Stomach smooth muscle (tissue), 2 donors: Measurements from ENCODE around the gene GPC5.
"Not testable (repeated sequence)": the region's sequence is repeated elsewhere in the genome, so short reads cannot be mapped to it uniquely, and the experiment has no call there.

Experiments used
- H3K27ac ChIP-seq: one replicate; pipeline ENCODE4 v1.7.0; 2013; ENCODE audit warnings: mild to moderate bottlenecking, low read length, inconsistent platforms
- H3K27me3 ChIP-seq, 2 donors: one replicate each; pipeline ENCODE4 v1.7.0; 2013; ENCODE audit warnings: low read length in 2 of 2; ENCODE audit not compliant: insufficient read depth in 2 of 2, control insufficient read depth in 1 of 2
- H3K36me3 ChIP-seq, 2 donors: one replicate each; pipeline ENCODE4 v1.7.0; 2013; ENCODE audit warnings: low read length in 2 of 2; ENCODE audit not compliant: control insufficient read depth in 2 of 2, insufficient read depth in 2 of 2
- H3K4me1 ChIP-seq: one replicate; pipeline ENCODE4 v1.7.0; 2013; ENCODE audit warnings: low read length; ENCODE audit not compliant: control insufficient read depth, insufficient read depth
- H3K4me3 ChIP-seq, 2 donors: one replicate each; pipeline ENCODE4 v1.7.0; 2013; ENCODE audit warnings: low read length in 2 of 2
- H3K9ac ChIP-seq, 2 donors: one replicate each; pipeline ENCODE4 v1.7.0; 2013; ENCODE audit warnings: low read length in 2 of 2, mild to moderate bottlenecking in 1 of 2
- H3K9me3 ChIP-seq, 2 donors: one replicate each; pipeline ENCODE4 v1.7.0; 2013; ENCODE audit warnings: low read length in 2 of 2; ENCODE audit not compliant: control insufficient read depth in 2 of 2
- donor health status: healthy.
- donor health status: Pancreatic carcinoma.

GPC5 gene

GRCh38 chr13:92539148-92539547 lies 1140.7 kb downstream of the GPC5 start:
- H3K27me3 ChIP-seq, H3K9me3 ChIP-seq, H3K36me3 ChIP-seq, H3K4me1 ChIP-seq, H3K4me3 ChIP-seq, H3K27ac ChIP-seq, H3K9ac ChIP-seq: not testable (repeated sequence)

- H3K4me3 ChIP-seq: no peak overlapping the region
- H3K36me3 ChIP-seq: no peaks in the 10 kb centered on the region
- H3K9me3 ChIP-seq: no peaks in the 10 kb centered on the region
- no peaks in the 10 kb centered on the region for H3K4me1 ChIP-seq
- no peak overlapping the region for H3K27ac ChIP-seq
- no peaks in the 10 kb centered on the region for H3K27me3 ChIP-seq
- no peak overlapping the region for H3K9ac ChIP-seq
These were observed 1148.8 kb downstream of the GPC5 start for GRCh38 chr13:92547266-92547665.

- Histone ChIP-seq H3K27ac (no peak overlapping the region), H3K4me3 (no peak overlapping the region), H3K9me3 (no peaks in the 10 kb centered on the region), H3K4me1 (no peaks in the 10 kb centered on the region), H3K27me3 (no peaks in the 10 kb centered on the region), H3K9ac (no peak overlapping the region), H3K36me3 (no peaks in the 10 kb centered on the region)
These were observed 1150.9 kb downstream of the GPC5 start for GRCh38 chr13:92549276-92549675.

GRCh38 chr13:92553470-92554114 lies 1155.2 kb downstream of the GPC5 start:
- Histone ChIP-seq H3K9ac (no peak overlapping the region), H3K27me3 (no peaks in the 10 kb centered on the region), H3K4me3 (no peak overlapping the region), H3K27ac (no peak overlapping the region), H3K4me1 (no peaks in the 10 kb centered on the region), H3K9me3 (no peaks in the 10 kb centered on the region), H3K36me3 (no peaks in the 10 kb centered on the region)

- no peak overlapping the region for H3K27ac ChIP-seq
- H3K9ac ChIP-seq: no peak overlapping the region
- H3K9me3 ChIP-seq: no peaks in the 10 kb centered on the region
- no peaks in the 10 kb centered on the region for H3K4me1 ChIP-seq
- no peak overlapping the region for H3K4me3 ChIP-seq
- no peaks in the 10 kb centered on the region for H3K36me3 ChIP-seq
- H3K27me3 ChIP-seq: no peaks in the 10 kb centered on the region
These were observed 1162.5 kb downstream of the GPC5 start for GRCh38 chr13:92560883-92561282.

- no peaks in the 10 kb centered on the region for H3K36me3 ChIP-seq
- no peak overlapping the region for H3K9ac ChIP-seq
- no peak overlapping the region for H3K4me3 ChIP-seq
- no peaks in the 10 kb centered on the region for H3K9me3 ChIP-seq
- H3K27me3 ChIP-seq: no peaks in the 10 kb centered on the region
- H3K27ac ChIP-seq: no peak overlapping the region
- no peaks in the 10 kb centered on the region for H3K4me1 ChIP-seq
These were observed 1166.5 kb downstream of the GPC5 start for GRCh38 chr13:92564942-92565341.

GRCh38 chr13:92566767-92567166 lies 1168.3 kb downstream of the GPC5 start:
- Histone ChIP-seq H3K27me3 (no peaks in the 10 kb centered on the region), H3K4me3 (no peak overlapping the region), H3K4me1 (no peaks in the 10 kb centered on the region), H3K27ac (no peak overlapping the region), H3K36me3 (no peaks in the 10 kb centered on the region), H3K9ac (no peak overlapping the region), H3K9me3 (no peaks in the 10 kb centered on the region)

GRCh38 chr13:92572190-92572589 lies 1173.8 kb downstream of the GPC5 start:
- Histone ChIP-seq H3K9me3 (no peaks in the 10 kb centered on the region), H3K27me3 (no peaks in the 10 kb centered on the region), H3K36me3 (no peaks in the 10 kb centered on the region), H3K4me3 (no peak overlapping the region), H3K27ac (no peak overlapping the region), H3K4me1 (no peaks in the 10 kb centered on the region), H3K9ac (no peak overlapping the region)

GRCh38 chr13:92573467-92574057 lies 1175.1 kb downstream of the GPC5 start:
- Histone ChIP-seq H3K4me1 (no peaks in the 10 kb centered on the region), H3K9me3 (no peaks in the 10 kb centered on the region), H3K4me3 (no peak overlapping the region)

GRCh38 chr13:92574499-92574898 lies 1176.1 kb downstream of the GPC5 start:
- Histone ChIP-seq H3K9me3 (no peaks in the 10 kb centered on the region), H3K9ac (no peak overlapping the region), H3K27ac (no peak overlapping the region), H3K4me1 (no peaks in the 10 kb centered on the region), H3K36me3 (no peaks in the 10 kb centered on the region), H3K4me3 (no peak overlapping the region), H3K27me3 (no peaks in the 10 kb centered on the region)

More at GRCh38 chr13:92573467-92574057, 1175.1 kb downstream of the GPC5 start:
- no peaks in the 10 kb centered on the region for H3K36me3 ChIP-seq
- H3K27me3 ChIP-seq: no peaks in the 10 kb centered on the region
- no peak overlapping the region for H3K27ac ChIP-seq
- no peak overlapping the region for H3K9ac ChIP-seq

GRCh38 chr13:92575777-92576176 lies 1177.4 kb downstream of the GPC5 start:
- Histone ChIP-seq H3K4me1 (no peaks in the 10 kb centered on the region), H3K4me3 (no peak overlapping the region), H3K9ac (no peak overlapping the region), H3K36me3 (no peaks in the 10 kb centered on the region), H3K27me3 (no peaks in the 10 kb centered on the region), H3K9me3 (no peaks in the 10 kb centered on the region), H3K27ac (no peak overlapping the region)
